Hepatocyte (in vitro differentiated cells): ENCODE data around the gene CAPZB. TPM values are rescaled to one million over a fixed set of nuclear protein-coding genes. Genes with fewer than 3 reads are reported as not detected.

Source experiments
- DNase-seq: peaks from one replicate; pipeline ENCODE4 v3.0.0-alpha.2; 2016; ENCODE audit warnings: low spot score
- H2AFZ ChIP-seq: fragments of 200-600 bp; sonication (generic); 2 replicates; pipeline ENCODE4 v1.6.0; 2016; ENCODE audit warnings: antibody characterized with exemption, mild to moderate bottlenecking
- H3K27ac ChIP-seq: fragments of 200-600 bp; sonication (generic); 2 replicates; pipeline ENCODE4 v1.5.1; 2016; ENCODE audit warnings: mild to moderate bottlenecking
- H3K27me3 ChIP-seq: fragments of 200-600 bp; sonication (generic); 2 replicates; pipeline ENCODE4 v1.6.1; 2016
- H3K36me3 ChIP-seq: fragments of 200-600 bp; sonication (generic); replicated peaks from 2 replicates; pipeline ENCODE4 v1.5.1; 2016; ENCODE audit warnings: low read depth; ENCODE audit not compliant: insufficient read depth
- H3K4me1 ChIP-seq: fragments of 200-600 bp; sonication (generic); 2 replicates; pipeline ENCODE4 v1.5.1; 2016; ENCODE audit warnings: mild to moderate bottlenecking, moderate library complexity; ENCODE audit not compliant: insufficient read depth
- H3K4me2 ChIP-seq: fragments of 200-600 bp; sonication (generic); 2 replicates; pipeline ENCODE4 v1.6.0; 2016
- H3K4me3 ChIP-seq: fragments of 200-600 bp; sonication (generic); 2 replicates; pipeline ENCODE4 v1.5.1; 2016; ENCODE audit warnings: mild to moderate bottlenecking
- H3K79me2 ChIP-seq: fragments of 200-600 bp; sonication (generic); 2 replicates; pipeline ENCODE4 v1.6.0; 2017; ENCODE audit warnings: mild to moderate bottlenecking
- H3K9me2 ChIP-seq: fragments of 200-600 bp; sonication (generic); replicated peaks from 2 replicates; pipeline ENCODE4 v1.6.0; 2017; ENCODE audit warnings: mild to moderate bottlenecking; ENCODE audit not compliant: insufficient read depth
- H3K9me3 ChIP-seq: fragments of 200-600 bp; sonication (generic); 2 replicates; pipeline ENCODE4 v1.5.1; 2016; ENCODE audit warnings: low read depth, mild to moderate bottlenecking
- H4K20me1 ChIP-seq: fragments of 200-600 bp; sonication (generic); 2 replicates; pipeline ENCODE4 v1.6.0; 2016; ENCODE audit warnings: mild to moderate bottlenecking; ENCODE audit not compliant: insufficient read depth, poor library complexity, severe bottlenecking
- CTCF ChIP-seq: fragments of 200-600 bp; sonication (generic); IDR thresholded peaks from 2 replicates; pipeline ENCODE4 v1.5.1; 2016; ENCODE audit warnings: antibody characterized with exemption, mild to moderate bottlenecking; ENCODE audit not compliant: poor library complexity
- EZH2 ChIP-seq: fragments of 200-600 bp; sonication (generic); IDR thresholded peaks from 2 replicates; pipeline ENCODE4 v1.6.1; 2016; ENCODE audit warnings: antibody characterized with exemption, mild to moderate bottlenecking, borderline replicate concordance
- EZH2phosphoT487 ChIP-seq: fragments of 200-600 bp; sonication (generic); IDR thresholded peaks from one replicate; pipeline ENCODE4 v1.6.1; 2018; ENCODE audit warnings: antibody characterized with exemption, mild to moderate bottlenecking, low read depth, moderate library complexity; ENCODE audit not compliant: unreplicated experiment, severe bottlenecking
- WGBS: methylation state at CpG from one replicate; pipeline ENCODE4 v1.1.6; 2016; ENCODE audit warnings: low lambda C conversion rate; ENCODE audit errors: missing lambda C conversion rate; 5-methylcytosine and 5-hydroxymethylcytosine counted together
- polyA plus RNA-seq: library from polyadenylated mRNA; unstranded; fragments of >200 nt; fragmentation: Nextera tagmentation; extraction: Ambion mirVana; gene quantifications from 2 replicates; pipeline ENCODE4 v1.2.1, GENCODE V29; 2016
- total RNA-seq: library from RNA; depleted of rRNA; stranded (reverse); fragments of >200 nt; gene quantifications from 2 replicates; pipeline ENCODE4 v1.2.3, GENCODE V29; 2014

CAPZB gene
- total and polyA plus RNA-seq, 2 experiments from 2014 or later = 139 to 261 TPM

- Histone ChIP-seq H3K4me3 (no peak overlapping the region), H3K9me3 (no peaks in the 10 kb centered on the region), H3K9me2 (no peaks in the 10 kb centered on the region), H2AFZ (no peak overlapping the region), H3K4me2 (no peak overlapping the region), H3K27ac (no peak overlapping the region), H3K4me1 (no peaks in the 10 kb centered on the region), H3K27me3 (no peaks in the 10 kb centered on the region), H3K79me2 (no peaks in the 10 kb centered on the region), H3K36me3 (no peaks in the 10 kb centered on the region), H4K20me1 (no peaks in the 10 kb centered on the region)
- WGBS = 86% methylated on average over 9 of the region's 9 CpGs
- TF ChIP-seq EZH2 = no peak
- no peak for TF ChIP-seq CTCF
- TF ChIP-seq EZH2phosphoT487 = no peak
- DNase-seq = no peak
These were observed 151.6 kb downstream of the CAPZB start for GRCh38 chr1:19333587-19334354.

GRCh38 chr1:19332832-19333231 lies 152.5 kb downstream of the CAPZB start:
- no peaks in the 10 kb centered on the region for H3K79me2 ChIP-seq
- H2AFZ ChIP-seq = no peak overlapping the region
- no peak for TF ChIP-seq EZH2
- no peak for TF ChIP-seq EZH2phosphoT487
- TF ChIP-seq CTCF = no peak
- no peaks in the 10 kb centered on the region for H3K27me3 ChIP-seq
- H3K4me2 ChIP-seq = no peak overlapping the region
- 92% methylated on average over 12 of the region's 12 CpGs for WGBS
- H3K4me3 ChIP-seq = no peak overlapping the region
- H3K4me1 ChIP-seq = no peaks in the 10 kb centered on the region
- H3K27ac ChIP-seq = no peak overlapping the region
- no peaks in the 10 kb centered on the region for H3K9me3 ChIP-seq
- H3K36me3 ChIP-seq = no peaks in the 10 kb centered on the region
- H3K9me2 ChIP-seq = no peaks in the 10 kb centered on the region
- no peak for DNase-seq
- H4K20me1 ChIP-seq = no peaks in the 10 kb centered on the region

DNA sequence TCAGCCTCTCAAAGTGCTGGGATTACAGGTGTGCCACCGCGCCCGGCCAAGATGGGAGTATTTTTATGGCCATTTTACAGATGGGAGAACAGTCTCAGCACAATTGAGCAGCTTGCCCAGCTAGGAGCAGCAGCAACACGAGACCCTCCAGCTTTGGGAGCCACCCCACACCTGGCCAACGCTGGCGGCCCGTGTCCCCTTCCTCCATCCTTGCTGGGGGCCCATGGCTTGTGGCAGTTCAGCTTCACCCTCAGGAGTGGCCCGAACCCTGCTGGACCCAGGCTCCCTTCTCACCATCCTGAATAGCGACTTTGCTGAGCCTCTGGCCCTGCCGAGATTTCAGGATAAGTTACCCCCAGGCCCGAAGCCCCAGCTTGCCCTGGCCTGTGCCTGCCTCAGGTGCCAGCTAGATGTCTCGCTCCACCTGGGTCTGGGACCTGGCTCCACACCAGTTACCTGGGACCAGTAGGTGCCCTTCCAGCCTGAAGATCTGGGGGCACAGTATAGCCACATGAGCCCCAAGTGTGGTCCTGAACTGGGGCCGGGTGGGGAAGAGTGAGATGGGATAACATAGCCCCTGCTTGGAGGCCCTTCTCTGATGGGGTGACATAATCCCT lies 154.0 kb downstream of the CAPZB start:
- Histone ChIP-seq H3K9me2 (no peaks in the 10 kb centered on the region), H3K4me3 (no peak overlapping the region), H4K20me1 (no peaks in the 10 kb centered on the region), H3K4me1 (no peaks in the 10 kb centered on the region), H3K36me3 (no peaks in the 10 kb centered on the region), H3K79me2 (no peaks in the 10 kb centered on the region), H3K9me3 (no peaks in the 10 kb centered on the region), H3K27me3 (no peaks in the 10 kb centered on the region), H2AFZ (no peak overlapping the region), H3K27ac (no peak overlapping the region), H3K4me2 (no peak overlapping the region)
- no peak for DNase-seq
- WGBS = 88% methylated on average over 13 of the region's 13 CpGs
- TF ChIP-seq EZH2phosphoT487 = no peak
- no peak for TF ChIP-seq CTCF
- TF ChIP-seq EZH2 = no peak
